GM12801 (cell line): ENCODE data around the gene C10orf95.

ENCODE experiments used
- CTCF ChIP-seq: IDR thresholded peaks from one replicate; pipeline ENCODE4 v1.5.1; 2011; ENCODE audit warnings: control low read depth; ENCODE audit not compliant: insufficient read length; ENCODE audit errors: extremely low read depth

Gene C10orf95

GRCh38 chr10:102485093-102485784, 33.9 kb upstream of the C10orf95 start:
- no peak for TF ChIP-seq CTCF

DNA sequence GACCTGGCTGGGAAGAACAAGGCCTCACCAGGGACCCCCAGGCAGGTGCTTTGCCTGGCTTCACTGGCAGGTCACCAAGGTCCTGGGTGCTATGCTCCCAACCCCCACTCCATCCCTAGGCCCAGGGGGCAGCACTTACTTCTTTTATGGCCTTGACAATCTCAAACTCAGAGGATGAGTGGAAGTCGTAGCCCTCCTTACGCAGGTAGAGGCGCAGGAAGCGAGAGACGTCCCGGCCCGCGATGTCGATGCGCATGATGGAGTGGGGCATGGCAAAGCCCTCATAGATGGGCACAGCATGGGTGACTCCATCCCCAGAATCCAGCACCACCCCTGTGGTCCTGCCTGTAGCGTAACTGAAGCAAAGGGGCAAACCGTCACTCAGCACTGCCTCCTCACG, 32.7 kb upstream of the C10orf95 start:
- no peak for TF ChIP-seq CTCF

GRCh38 chr10:102480396-102480795, 29.1 kb upstream of the C10orf95 start:
- no peak for TF ChIP-seq CTCF

DNA sequence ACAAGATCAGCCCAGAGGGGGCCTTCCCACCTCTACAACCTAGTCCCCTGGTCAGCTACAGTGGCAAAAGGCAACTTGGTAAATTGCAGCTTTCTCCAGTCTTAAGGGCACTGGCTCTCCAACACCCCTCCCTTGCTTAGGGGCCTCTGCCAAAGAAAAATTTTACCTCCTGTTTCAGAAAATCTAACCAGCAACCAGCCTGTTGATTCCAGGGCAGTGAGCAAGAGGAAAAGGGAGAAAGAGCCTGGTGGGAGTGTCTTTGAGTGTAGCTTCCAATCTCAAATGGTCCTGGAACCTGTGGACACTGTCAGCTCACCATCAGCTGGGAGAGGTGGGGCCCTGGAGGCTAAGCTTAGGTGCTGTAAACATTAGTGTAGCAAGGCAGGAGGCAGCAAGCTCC, 28.3 kb upstream of the C10orf95 start:
- no peak for TF ChIP-seq CTCF

GRCh38 chr10:102476466-102477141, 25.3 kb upstream of the C10orf95 start:
- TF ChIP-seq CTCF = no peak

- no peak for TF ChIP-seq CTCF
Observed at GRCh38 chr10:102475451-102476040, 24.2 kb upstream of the C10orf95 start.

DNA sequence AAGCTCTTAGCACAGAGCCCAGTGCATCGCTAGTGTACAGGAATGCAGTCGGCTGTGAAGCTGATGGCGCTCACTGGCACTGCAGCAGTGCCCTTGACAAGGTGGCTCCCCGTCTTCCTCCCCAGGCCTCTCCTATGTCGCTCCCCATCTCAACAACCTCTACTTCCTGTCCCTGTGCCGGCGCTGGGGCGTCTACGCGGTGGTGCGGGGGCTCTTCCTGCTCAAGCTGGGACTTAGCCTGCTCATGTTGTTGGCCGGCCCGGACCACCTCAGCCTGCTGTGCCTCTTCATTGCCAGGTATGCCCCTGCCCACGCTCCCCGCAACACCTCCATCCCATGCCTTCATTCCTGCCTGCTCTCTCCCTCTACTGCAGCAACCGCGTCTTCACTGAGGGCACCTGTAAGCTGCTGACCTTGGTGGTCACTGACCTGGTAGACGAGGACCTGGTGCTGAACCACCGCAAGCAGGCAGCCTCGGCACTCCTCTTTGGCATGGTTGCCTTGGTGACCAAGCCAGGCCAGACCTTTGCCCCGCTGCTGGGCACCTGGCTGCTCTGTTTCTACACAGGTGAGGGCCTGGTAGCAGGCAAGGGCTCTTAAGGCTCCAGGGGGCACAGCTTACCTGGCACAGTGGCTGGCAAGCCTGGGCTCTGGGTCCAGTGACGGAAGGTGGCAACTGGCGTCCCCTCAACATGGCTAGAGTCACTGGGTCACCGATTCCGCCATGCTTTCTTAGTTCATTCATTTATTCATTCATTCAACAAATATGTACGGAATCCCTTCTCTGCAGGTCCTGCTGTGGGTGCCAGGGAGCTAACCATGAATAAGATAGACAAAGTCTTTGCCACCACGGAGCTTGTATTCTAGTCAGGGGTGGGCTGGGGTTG, 22.3 kb upstream of the C10orf95 start:
- TF ChIP-seq CTCF = no peak
